ENCODE results near the gene KSR1.

DNA sequence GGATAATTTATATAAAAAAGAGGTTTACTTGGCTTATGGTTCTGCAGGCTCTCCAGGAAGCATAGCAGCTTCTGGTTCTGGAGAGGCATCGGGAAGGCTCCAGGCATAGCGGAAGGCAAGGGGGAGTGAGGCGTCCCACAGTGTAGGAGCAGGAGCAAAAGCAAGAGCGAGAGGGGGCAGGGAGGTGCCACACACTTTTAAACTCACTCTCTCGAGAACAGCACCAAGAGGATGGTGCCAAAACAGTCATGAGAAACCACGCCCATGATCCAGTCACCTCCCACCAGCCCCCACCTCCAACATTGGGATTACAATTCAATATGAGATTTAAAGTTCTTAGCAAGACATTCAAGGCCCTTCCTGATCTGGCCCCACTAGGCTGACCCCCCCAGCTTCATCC lies 124.8 kb downstream of the KSR1 start:
- TF ChIP-seq CTCF (IDR thresholded peaks at IDR 0.05) (no peak), POLR2A (IDR thresholded peaks at IDR 0.05) (no peak)
